ENCODE measurements around the gene COL4A5. TPM values are rescaled to one million over a fixed set of nuclear protein-coding genes. Genes with fewer than 3 reads are reported as not detected.

COL4A5 gene
- total and polyA plus RNA-seq, 2 of the 8 experiments (the other 6 are each of a cell fraction or from before 2014, with no cell fraction given) = 24.9 to 30.2 TPM

GRCh38 chrX:108641589-108642272 lies 202.1 kb downstream of the COL4A5 start:
- H3K27me3 ChIP-seq (replicated peaks in 1 of 4; ENCODE audit: control insufficient read depth in 3 of 4, extremely low read depth in 1 of 4, insufficient read depth in 3 of 4, low read length in 3 of 4) = no peaks in the 10 kb centered on the region
- POLR2A ChIA-PET (ENCODE audit: partially characterized antibody) = no interaction called here
- H3K4me3 ChIP-seq (ENCODE audit: extremely low read depth in 1 of 4, insufficient read depth in 2 of 4, low read depth in 3 of 4, low read length in 4 of 4) = no peak overlapping the region
- no peak overlapping the region for H3K56ac ChIP-seq (replicated peaks; ENCODE audit: insufficient read length, low read depth, low read length)
- H3K4ac ChIP-seq (replicated peaks; ENCODE audit: insufficient read length, low read depth, low read length) = no peak overlapping the region
- no peak overlapping the region for H2BK120ac ChIP-seq (replicated peaks; ENCODE audit: low read depth, low read length)
- no peaks in the 10 kb centered on the region for H3K23me2 ChIP-seq (ENCODE audit: low read depth, low read length)
- no peak overlapping the region for H3K27ac ChIP-seq (ENCODE audit: low read depth, low read length)
- no peak overlapping the region for H3K4me2 ChIP-seq (ENCODE audit: insufficient read depth in 1 of 2, low read depth in 2 of 2, low read length in 2 of 2)
- DNase-seq (ENCODE audit: low read depth in 1 of 2, low spot score in 2 of 2) = no peak
- no peak overlapping the region for H3K18ac ChIP-seq (ENCODE audit: extremely low read depth, low read length)
- H2BK20ac ChIP-seq (ENCODE audit: low read length) = no peak overlapping the region
- H2AFZ ChIP-seq (ENCODE audit: low read length) = no peak overlapping the region
- H3K79me2 ChIP-seq (ENCODE audit: control insufficient read depth in 1 of 2, insufficient read depth in 2 of 2, low read length in 2 of 2) = no peaks in the 10 kb centered on the region
- no peaks in the 10 kb centered on the region for H3K4me1 ChIP-seq (replicated peaks in 1 of 4; ENCODE audit: control insufficient read depth in 3 of 4, insufficient read depth in 4 of 4, low read length in 3 of 4)
- H2BK15ac ChIP-seq (ENCODE audit: low read length) = no peak overlapping the region
- H2AK5ac ChIP-seq (ENCODE audit: low read depth, low read length) = no peak overlapping the region
- no peak for FAIRE-seq
- H3K36me3 ChIP-seq (ENCODE audit: control insufficient read depth in 2 of 4, insufficient read depth in 4 of 4, low read length in 3 of 4) = peaks cover 0 to 6% (median 0%) of the 10 kb centered on the region in 4 experiments; a peak in 3 of 8 replicates
- no peak overlapping the region for H2BK12ac ChIP-seq (ENCODE audit: low read depth, low read length)
- H4K91ac ChIP-seq (replicated peaks; ENCODE audit: insufficient read length, low read length) = no peak overlapping the region
- H3K23ac ChIP-seq (ENCODE audit: insufficient read length) = no peak overlapping the region
- no peaks in the 10 kb centered on the region for H3K79me1 ChIP-seq (ENCODE audit: low read depth, low read length)
- CTCF ChIA-PET (ENCODE audit: partially characterized antibody) = no interaction called here
- WGBS, 2 experiments (ENCODE audit: extremely low coverage in 1 of 2, insufficient coverage in 1 of 2, insufficient read length in 1 of 2, insufficient replicate concordance in 2 of 2, low coverage in 1 of 2, low lambda C conversion rate in 2 of 2, missing lambda C conversion rate in 1 of 2) = 88% methylated on average over 4 of the region's 6 CpGs; no CpG with 5 or more reads in 1 of the 2 experiments
- H3K14ac ChIP-seq (ENCODE audit: insufficient read length) = no peak overlapping the region
- 0 out of 4 replicates have a peak, but pooled peaks cover 0 to 2% of the 10 kb centered on the region in 2 experiments for H3K9me3 ChIP-seq (ENCODE audit: insufficient read depth in 2 of 2, low read depth in 1 of 2, low read length in 1 of 2)
- no peak overlapping the region for H4K5ac ChIP-seq (ENCODE audit: insufficient read length, low read depth, low read length)
- H4K8ac ChIP-seq (ENCODE audit: extremely low read depth, insufficient read depth, low read length) = no peak overlapping the region
- H2BK5ac ChIP-seq (ENCODE audit: low read depth, low read length) = no peak overlapping the region
- H3K9ac ChIP-seq (replicated peaks in 1 of 4; ENCODE audit: extremely low read depth in 1 of 4, low read depth in 3 of 4, low read length in 3 of 4) = no peak overlapping the region
- no peaks in the 10 kb centered on the region for H4K20me1 ChIP-seq (replicated peaks in 1 of 2; ENCODE audit: control insufficient read depth in 1 of 2, insufficient read depth in 2 of 2, low read length in 2 of 2)

Measured in H1 (cell line).